Measurements from ENCODE around the gene ZFP69B.
A peak's percentile ranks its signal among the peaks of the same experiment; 100 is the strongest.
"Not testable (repeated sequence)": the region's sequence is repeated elsewhere in the genome, so short reads cannot be mapped to it uniquely, and the experiment has no call there.

ZFP69B gene

DNA sequence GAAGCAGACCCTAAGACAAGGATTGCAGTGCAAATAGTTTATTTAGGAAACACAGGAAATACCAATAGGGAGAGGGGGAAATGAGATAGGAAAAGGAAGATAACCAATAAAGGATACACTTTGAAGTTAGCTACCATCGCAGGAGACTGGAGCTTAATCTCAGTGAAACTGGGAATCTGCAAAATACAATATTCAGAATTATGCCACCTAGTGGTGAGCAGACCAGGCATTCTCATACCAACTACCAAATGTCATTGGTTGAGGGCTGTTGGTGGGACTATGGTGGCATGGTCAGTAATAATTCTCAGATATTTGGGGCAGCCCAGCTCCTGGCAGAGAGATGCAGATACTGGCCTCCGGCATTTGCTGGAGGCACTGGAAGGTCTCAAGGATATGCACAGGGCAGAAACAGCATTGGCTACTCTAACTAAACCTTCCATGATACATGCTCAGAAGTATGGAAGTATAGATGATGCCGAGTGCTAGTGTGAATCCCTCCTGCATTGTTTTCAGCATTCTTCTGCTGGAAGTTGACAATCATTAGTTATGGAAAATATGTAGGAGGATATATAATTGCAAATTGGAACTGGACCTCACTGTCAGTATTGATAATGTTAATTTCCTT lies 11.8 kb upstream of the ZFP69B start:
- DNase-seq: peak; percentile 45

DNA sequence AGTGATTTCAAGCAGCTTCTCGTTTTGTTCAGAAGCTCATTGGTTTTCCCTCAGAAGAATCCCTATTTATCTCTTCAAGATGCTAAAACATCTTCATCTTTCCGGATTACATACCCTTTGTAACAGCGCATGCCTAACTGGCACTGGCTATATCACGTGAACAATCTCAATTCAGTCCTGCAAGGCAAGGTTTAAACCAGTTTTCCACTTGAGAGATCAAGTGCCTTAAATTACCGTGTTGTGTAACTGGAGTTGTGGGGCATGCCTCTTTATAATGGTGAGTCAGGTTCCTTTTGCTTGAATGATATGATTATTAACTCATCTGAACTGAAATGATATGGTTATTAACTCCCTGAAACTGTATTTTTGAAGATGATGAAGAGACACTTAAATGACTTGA lies 11.0 kb upstream of the ZFP69B start:
- no peak for DNase-seq

- DNase-seq: peak; percentile 87
Measured at GRCh38 chr1:40450495-40451237, 390 bp downstream of the ZFP69B start.

GRCh38 chr1:40451238-40451585 lies 936 bp downstream of the ZFP69B start:
- DNase-seq: no peak

DNA sequence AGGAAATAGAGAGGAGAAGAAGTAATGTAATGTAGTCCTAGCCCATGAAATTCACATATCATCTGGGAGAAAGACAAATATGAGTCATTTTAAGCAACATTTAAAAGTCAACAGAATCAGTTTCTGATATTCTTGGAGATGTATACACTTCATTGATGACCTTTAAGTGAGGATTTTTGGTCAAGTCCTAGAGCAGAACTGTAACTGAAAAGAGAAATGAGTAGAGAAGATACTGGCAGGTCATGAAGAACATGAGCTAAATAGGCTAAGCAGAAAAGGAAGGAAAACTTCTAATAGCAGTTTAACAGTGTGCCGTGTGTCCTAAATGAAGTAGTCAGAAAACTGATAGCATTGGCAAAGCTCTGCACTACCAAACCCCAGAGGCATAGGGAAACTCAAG lies 4.6 kb downstream of the ZFP69B start:
- no peak for DNase-seq

- DNase-seq: no peak
Measured at GRCh38 chr1:40462956-40463590, 12.8 kb downstream of the ZFP69B start.

DNA sequence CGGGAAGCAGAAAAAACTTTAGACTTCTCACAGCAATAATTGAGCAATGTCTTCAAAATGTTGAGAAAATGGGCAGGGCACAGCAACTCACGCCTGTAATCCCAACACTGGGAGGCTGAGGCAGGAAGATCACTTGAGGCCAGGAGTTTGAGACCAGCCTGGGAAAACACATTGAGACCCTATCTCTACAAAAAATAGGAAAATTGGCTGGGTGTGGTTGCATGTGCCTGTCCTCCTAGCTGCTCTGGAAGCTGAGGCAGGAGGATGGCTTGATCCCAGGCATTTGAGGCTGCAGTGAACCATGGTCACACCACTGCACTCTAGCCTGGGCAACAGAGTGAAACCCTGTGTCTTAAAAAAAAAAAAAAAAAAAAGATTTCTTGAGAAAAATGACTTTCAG lies 19.1 kb downstream of the ZFP69B start:
- no peak for DNase-seq

DNA sequence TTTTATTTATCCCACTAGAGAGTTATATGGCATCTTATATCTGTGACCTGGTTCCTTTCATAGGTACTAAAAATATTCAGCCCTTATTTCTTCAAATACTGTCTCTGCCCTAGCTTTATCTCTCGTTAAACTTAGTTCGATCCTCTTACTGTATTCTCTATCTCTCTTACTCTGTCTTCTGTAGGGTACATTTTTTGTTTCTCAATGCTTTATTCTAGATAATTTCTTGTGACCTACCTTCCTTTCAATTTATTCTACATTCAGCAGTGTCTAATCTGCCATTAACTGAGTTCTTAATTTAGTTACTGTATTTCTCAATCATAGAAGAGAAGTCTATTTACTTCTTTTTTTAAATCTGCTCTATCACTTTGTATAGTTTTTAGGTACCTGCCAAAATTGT lies 25.0 kb downstream of the ZFP69B start:
- DNase-seq: no peak

DNA sequence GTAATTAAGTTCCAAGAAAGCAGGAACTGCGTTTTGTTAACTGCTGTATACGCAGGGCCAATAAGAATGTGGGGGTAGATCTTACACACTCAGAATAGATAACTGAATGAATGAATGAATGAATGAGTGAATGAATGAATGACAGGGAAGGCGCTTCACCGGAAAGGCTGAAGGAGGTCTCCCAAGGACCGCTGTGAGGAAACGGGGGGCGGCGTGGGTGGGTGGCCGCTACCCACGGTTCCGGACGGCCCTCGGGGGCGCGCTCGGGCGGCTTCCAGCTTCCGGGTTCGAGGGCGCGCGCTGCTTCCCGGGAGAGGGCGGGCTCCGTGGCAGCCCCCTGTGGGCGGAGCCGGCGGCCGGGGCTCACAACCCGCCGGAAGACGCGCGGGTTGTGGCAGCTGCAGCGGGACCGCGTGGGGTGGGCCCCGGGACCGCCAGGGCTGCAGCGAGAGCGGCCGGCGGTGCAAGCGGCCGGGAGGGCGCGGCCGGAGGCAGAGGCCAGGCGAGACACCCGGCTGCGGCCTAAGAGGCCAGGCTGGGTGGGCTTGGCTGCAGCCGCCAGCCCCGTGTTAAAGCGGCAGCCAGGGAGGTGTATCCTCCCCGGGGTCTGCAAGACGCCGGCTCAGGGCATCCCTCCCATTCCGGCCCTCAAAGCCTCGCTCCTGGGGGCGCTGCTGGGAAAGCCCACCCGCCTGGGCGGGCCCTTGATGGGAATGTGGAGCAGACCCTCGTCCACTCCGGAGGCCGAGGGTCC lies 26.8 kb downstream of the ZFP69B start, which contains the start of gene ZFP69:
TSS of gene ZFP69 (plus strand) at position 367 of the 754 bp plus-strand sequence. CDS start 2,072 bp downstream, outside the sequence.
- DNase-seq: peak; percentile 83

DNA sequence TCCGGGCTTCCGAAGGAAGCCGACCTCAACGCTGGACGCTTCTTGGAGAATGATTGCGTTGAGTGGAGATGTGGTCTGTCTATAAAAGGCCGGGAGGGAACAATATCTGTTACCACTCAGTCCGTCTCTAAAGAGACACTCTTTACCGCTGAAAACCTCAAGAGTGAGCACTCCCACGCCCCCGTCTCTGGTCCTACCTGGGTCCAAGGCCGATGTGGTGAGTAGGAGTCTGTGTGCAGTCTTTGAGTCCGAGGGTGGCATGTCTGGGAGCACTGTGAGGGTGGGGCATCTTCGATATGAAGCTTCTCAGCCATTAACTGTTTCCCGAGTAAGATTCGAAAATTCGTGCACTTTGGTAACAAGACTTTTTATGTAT lies 27.4 kb downstream of the ZFP69B start:
- DNase-seq: peak; percentile 23

- no peak for DNase-seq
Measured at GRCh38 chr1:40478276-40478675, 28.0 kb downstream of the ZFP69B start.

DNA sequence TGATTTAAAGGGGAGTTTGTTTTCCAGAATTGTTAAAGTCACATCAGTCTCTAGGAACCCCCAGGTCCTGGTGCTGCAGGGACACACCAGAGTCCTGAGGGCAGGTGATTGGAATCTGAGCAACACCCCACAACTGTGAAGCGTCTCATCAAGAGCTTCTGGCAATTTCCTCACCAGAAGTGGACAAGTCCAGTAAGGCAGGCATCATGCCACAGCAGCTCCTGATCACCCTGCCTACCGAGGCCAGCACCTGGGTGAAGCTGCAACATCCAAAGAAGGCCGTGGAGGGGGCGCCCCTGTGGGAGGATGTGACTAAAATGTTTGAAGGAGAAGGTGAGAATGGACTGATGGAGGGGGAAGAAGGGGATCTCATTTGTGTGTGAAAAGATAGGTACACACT lies 28.9 kb downstream of the ZFP69B start:
- no peak for DNase-seq

DNA sequence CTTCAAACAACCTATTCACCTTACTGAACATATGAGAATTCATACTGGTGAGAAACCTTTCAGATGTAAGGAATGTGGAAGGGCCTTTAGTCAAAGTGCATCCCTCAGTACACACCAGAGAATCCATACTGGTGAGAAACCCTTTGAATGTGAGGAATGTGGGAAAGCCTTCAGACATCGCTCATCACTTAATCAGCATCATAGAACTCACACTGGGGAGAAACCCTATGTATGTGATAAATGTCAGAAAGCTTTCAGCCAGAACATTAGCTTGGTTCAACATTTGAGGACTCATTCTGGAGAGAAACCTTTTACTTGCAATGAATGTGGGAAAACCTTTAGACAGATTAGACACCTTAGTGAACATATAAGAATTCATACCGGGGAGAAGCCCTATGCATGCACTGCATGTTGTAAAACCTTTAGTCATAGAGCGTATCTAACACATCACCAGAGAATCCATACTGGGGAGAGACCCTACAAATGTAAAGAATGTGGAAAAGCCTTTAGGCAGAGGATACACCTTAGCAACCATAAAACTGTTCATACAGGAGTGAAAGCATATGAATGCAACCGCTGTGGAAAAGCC lies 45.1 kb downstream of the ZFP69B start:
- no peak for DNase-seq

GRCh38 chr1:40502651-40503050 lies 52.4 kb downstream of the ZFP69B start:
- not testable (repeated sequence) for DNase-seq

- no peak for DNase-seq
Measured at GRCh38 chr1:40507973-40508372, 57.7 kb downstream of the ZFP69B start.

GRCh38 chr1:40508375-40509341 lies 58.4 kb downstream of the ZFP69B start, which contains the start of gene EXO5:
TSS of gene EXO5 (plus strand) at chr1:40508767. CDS start at chr1:40514545, 5,778 bp downstream.
- peak; percentile 85 for DNase-seq
